ENCODE measurements around the gene MRPS31. TPM values are rescaled to one million over a fixed set of nuclear protein-coding genes. Genes with fewer than 3 reads are reported as not detected.

The MRPS31 gene
- total RNA-seq, 1 donor from 2014 or later = 22.2 TPM

DNA sequence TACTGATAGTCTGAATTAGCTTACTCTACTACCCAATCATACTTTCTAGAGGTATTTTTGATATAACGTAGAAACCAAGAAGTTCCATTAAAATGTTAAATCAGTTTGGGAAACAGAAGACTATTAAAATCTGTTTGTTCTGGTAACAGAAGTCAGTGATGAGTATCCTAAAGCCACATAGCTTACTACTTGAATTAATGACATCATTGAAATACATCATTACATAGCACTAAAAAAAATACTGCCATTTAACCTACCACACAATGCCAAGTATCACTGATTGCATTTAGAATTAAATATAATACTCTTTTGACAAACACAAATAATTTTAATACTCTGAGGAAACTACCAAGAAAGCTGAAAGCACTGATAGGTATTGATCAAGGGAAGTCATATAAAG lies 5.4 kb downstream of the MRPS31 start:
- no peak for ATAC-seq

DNA sequence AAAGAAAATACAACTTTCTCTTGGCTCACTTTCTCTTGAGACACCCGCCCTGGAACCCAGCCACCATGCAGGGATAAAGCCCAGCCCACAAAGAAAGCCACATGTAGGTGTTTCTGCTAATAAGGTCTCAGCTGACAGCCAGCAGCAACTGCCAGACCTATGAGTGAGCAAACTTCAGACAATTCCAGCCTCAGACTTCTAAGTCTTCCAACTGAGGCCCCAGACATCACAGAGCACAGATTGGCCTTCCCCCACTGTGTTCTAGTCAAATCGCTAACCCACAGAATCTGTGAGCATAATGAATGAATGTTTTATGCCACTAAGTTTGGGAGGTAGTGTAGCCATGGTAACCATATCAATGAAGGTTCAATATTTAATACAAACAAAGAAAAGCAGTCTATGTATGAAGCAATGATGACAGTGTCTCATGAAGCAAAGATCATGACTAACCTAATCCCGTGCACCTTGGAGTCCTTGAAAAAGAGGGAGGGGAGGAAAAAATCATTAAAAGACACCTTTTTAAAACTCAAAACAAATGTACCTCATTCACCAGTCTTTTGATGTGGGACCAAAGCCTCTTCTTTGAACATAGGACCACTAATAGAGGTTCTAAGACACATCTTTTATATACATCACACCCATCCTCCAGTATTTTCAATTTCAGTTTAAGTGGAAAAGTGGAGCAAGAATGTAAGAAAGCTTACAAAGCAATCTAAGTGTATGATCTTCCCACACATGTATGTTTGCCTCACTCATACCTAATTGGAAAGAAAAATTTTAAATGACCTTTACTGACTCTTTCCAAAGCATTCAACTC lies 6.2 kb downstream of the MRPS31 start:
- Histone ChIP-seq H3K27ac (no peak overlapping the region), H3K27me3 (ENCODE audit: low read depth) (no peaks in the 10 kb centered on the region), H3K36me3 (peaks cover 39% of the 10 kb centered on the region), H3K4me3 (no peak overlapping the region), H3K9me3 (no peaks in the 10 kb centered on the region), H3K4me1 (peaks cover 10% of the 10 kb centered on the region)
- no peak for DNase-seq
- TF ChIP-seq, protein P1, sequence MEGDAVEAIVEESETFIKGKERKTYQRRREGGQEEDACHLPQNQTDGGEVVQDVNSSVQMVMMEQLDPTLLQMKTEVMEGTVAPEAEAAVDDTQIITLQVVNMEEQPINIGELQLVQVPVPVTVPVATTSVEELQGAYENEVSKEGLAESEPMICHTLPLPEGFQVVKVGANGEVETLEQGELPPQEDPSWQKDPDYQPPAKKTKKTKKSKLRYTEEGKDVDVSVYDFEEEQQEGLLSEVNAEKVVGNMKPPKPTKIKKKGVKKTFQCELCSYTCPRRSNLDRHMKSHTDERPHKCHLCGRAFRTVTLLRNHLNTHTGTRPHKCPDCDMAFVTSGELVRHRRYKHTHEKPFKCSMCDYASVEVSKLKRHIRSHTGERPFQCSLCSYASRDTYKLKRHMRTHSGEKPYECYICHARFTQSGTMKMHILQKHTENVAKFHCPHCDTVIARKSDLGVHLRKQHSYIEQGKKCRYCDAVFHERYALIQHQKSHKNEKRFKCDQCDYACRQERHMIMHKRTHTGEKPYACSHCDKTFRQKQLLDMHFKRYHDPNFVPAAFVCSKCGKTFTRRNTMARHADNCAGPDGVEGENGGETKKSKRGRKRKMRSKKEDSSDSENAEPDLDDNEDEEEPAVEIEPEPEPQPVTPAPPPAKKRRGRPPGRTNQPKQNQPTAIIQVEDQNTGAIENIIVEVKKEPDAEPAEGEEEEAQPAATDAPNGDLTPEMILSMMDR (IDR thresholded peaks at IDR 0.05) = no peak
- no peak for ATAC-seq
- intact Hi-C loops (cut with DNase I) = no loop called here

More for the DNA sequence above, 5.4 kb downstream of the MRPS31 start:
- TF ChIP-seq, protein P1 (IDR thresholded peaks at IDR 0.05) = no peak
- H3K4me1 ChIP-seq = peaks cover 16% of the 10 kb centered on the region
- no peaks in the 10 kb centered on the region for H3K9me3 ChIP-seq
- H3K4me3 ChIP-seq = no peak overlapping the region
- intact Hi-C loops (cut with DNase I) = no loop called here
- H3K36me3 ChIP-seq = peaks cover 33% of the 10 kb centered on the region
- no peak for DNase-seq
- no peak overlapping the region for H3K27ac ChIP-seq
- H3K27me3 ChIP-seq (ENCODE audit: low read depth) = no peaks in the 10 kb centered on the region

DNA sequence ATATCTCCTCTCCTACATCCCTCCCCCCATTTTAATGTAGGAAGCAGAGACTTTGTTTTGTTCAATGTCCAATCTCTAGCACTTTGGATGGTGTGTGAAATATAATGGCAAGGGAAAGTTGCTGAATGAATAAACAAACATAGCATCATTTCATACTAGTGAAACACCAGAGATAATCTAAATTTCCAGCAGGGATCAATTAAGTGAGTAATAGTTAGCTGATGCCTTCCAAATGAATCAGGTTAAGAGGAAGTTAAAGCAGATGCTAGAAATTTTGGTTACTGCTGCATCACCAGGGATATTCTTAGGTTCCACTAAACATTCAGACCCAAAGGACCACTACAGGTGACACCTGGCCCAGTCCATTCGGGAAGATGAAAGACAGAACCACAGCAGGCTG lies 8.1 kb downstream of the MRPS31 start:
- intact Hi-C loops (cut with DNase I) = no loop called here
- peaks cover 58% of the 10 kb centered on the region for H3K36me3 ChIP-seq

DNA sequence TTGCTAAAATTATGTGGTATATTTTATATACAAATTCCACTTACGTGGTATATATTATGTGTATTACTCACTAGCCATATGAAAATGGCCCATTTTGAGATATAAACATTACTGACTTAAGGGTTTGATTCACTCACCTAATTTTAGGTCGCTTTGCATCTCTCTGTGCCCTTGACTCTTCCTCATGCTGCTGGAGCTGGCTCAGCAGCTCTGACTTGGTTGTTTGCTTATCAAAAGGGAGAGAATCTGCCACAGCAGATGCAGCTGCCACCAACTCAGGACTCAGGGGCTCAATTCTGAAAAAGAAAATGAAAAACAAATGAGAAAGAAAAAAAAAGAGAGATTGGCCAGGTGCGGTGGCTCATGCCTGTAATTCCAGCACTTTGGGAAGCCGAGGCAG lies 12.2 kb downstream of the MRPS31 start:
- TF ChIP-seq, protein P1 (IDR thresholded peaks at IDR 0.05) = no peak

More for the DNA sequence above, 8.1 kb downstream of the MRPS31 start:
- Histone ChIP-seq H3K9me3 (no peaks in the 10 kb centered on the region), H3K27me3 (ENCODE audit: low read depth) (no peaks in the 10 kb centered on the region), H3K4me3 (no peak overlapping the region), H3K4me1 (no peaks in the 10 kb centered on the region), H3K27ac (no peak overlapping the region)
- DNase-seq (no peak), ATAC-seq (no peak)
- TF ChIP-seq, protein P1 (IDR thresholded peaks at IDR 0.05) = no peak

DNA sequence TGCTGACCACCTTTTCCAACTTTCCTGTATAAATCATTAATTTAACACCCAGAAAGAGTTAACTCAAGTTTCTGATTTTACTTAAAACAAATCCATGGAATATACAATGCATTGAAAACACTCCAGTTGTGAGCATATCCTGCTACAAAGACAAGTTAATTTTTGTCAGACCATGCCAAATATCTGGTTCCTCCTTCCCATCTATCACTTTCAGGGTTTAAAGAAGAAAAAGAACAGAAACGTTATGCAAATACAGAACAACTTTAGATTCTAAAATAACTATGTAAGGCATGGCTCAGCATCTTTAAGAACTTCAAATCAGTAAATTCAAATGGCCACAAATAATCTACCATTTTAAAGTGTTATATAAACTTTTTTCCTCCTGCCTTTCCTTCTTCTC lies 14.9 kb downstream of the MRPS31 start:
- Histone ChIP-seq H3K4me1 (no peaks in the 10 kb centered on the region), H3K27ac (no peak overlapping the region), H3K36me3 (peaks cover 87% of the 10 kb centered on the region)

More for the DNA sequence above, 12.2 kb downstream of the MRPS31 start:
- no peak overlapping the region for H3K27ac ChIP-seq
- intact Hi-C loops (cut with DNase I) = no loop called here
- no peaks in the 10 kb centered on the region for H3K9me3 ChIP-seq
- no peaks in the 10 kb centered on the region for H3K27me3 ChIP-seq (ENCODE audit: low read depth)
- H3K4me1 ChIP-seq = no peaks in the 10 kb centered on the region
- DNase-seq = no peak
- peaks cover 70% of the 10 kb centered on the region for H3K36me3 ChIP-seq
- ATAC-seq = no peak
- no peak overlapping the region for H3K4me3 ChIP-seq

More for the DNA sequence above, 14.9 kb downstream of the MRPS31 start:
- Histone ChIP-seq H3K27me3 (ENCODE audit: low read depth) (no peaks in the 10 kb centered on the region), H3K4me3 (no peak overlapping the region), H3K9me3 (no peaks in the 10 kb centered on the region)
- intact Hi-C loops (cut with DNase I) = no loop called here
- ATAC-seq (no peak), DNase-seq (no peak)
- TF ChIP-seq, protein P1 (IDR thresholded peaks at IDR 0.05) = no peak

Measured in lower lobe of right lung (tissue), 2 donors.